Right kidney (tissue), 1 donor: Measurements from ENCODE around the gene ZDHHC4.
"Not testable (repeated sequence)": the region's sequence is repeated elsewhere in the genome, so short reads cannot be mapped to it uniquely, and the experiment has no call there.

Experiments
- DNase-seq: peaks from one replicate; pipeline ENCODE4 v3.0.0-alpha.2; 2016

ZDHHC4 gene

GRCh38 chr7:6554848-6555247 lies 22.4 kb upstream of the ZDHHC4 start:
- no peak for DNase-seq

- DNase-seq, result no peak
Observed at GRCh38 chr7:6556196-6556595, 21.1 kb upstream of the ZDHHC4 start.

- no peak for DNase-seq
Observed at GRCh38 chr7:6558837-6559236, 18.4 kb upstream of the ZDHHC4 start.

GRCh38 chr7:6559896-6560295 lies 17.4 kb upstream of the ZDHHC4 start:
- DNase-seq, result no peak

GRCh38 chr7:6562106-6562505 lies 15.1 kb upstream of the ZDHHC4 start:
- no peak for DNase-seq

GRCh38 chr7:6563936-6564770 lies 13.1 kb upstream of the ZDHHC4 start:
- DNase-seq, result no peak

- no peak for DNase-seq
Observed at GRCh38 chr7:6565655-6566054, 11.6 kb upstream of the ZDHHC4 start.

GRCh38 chr7:6567886-6568285 lies 9.4 kb upstream of the ZDHHC4 start:
- no peak for DNase-seq

- no peak for DNase-seq
Observed at GRCh38 chr7:6571160-6571779, 6.0 kb upstream of the ZDHHC4 start.

- DNase-seq, result no peak
Observed at GRCh38 chr7:6575281-6576023, 1.8 kb upstream of the ZDHHC4 start.

GRCh38 chr7:6576024-6576866 lies 1.0 kb upstream of the ZDHHC4 start:
- DNase-seq, result no peak

GRCh38 chr7:6576867-6577368 lies 336 bp upstream of the ZDHHC4 start:
- not testable (repeated sequence) for DNase-seq

GRCh38 chr7:6578114-6579084 lies 1.1 kb downstream of the ZDHHC4 start:
- no peak for DNase-seq

- DNase-seq, result no peak
Observed at GRCh38 chr7:6579446-6579845, 2.2 kb downstream of the ZDHHC4 start.

- DNase-seq, result not testable (repeated sequence)
Observed at GRCh38 chr7:6585746-6586432, 8.6 kb downstream of the ZDHHC4 start.

- DNase-seq, result no peak
Observed at GRCh38 chr7:6588566-6588965, 11.3 kb downstream of the ZDHHC4 start.

- DNase-seq, result no peak
Observed at GRCh38 chr7:6589151-6589828, 12.0 kb downstream of the ZDHHC4 start.

- peak; percentile 93 for DNase-seq
Observed at GRCh38 chr7:6589829-6590644, 12.8 kb downstream of the ZDHHC4 start, which contains the start of gene INTS15. INTS15 (plus strand) TSS chr7:6590021; CDS start chr7:6590284, 263 bp downstream.
